Head of caudate nucleus (tissue), 42 donors: Measurements from ENCODE around the gene HNRNPC.
"Not testable (repeated sequence)": the region's sequence is repeated elsewhere in the genome, so short reads cannot be mapped to it uniquely, and the experiment has no call there.

ENCODE experiments used
- DNase-seq, 42 donors: peaks; one replicate each; pipeline versions ENCODE4 v3.0.0 to v3.0.0-alpha.2; 2020 to 2021; ENCODE audit warnings: mixed read lengths in 7 of 42
- intact Hi-C: fragments of 100-400 bp; cut with DNase I; formaldehyde crosslinking; loops from one replicate; pipeline ENCODE4 v1.15.0; 2022

The HNRNPC gene

GRCh38 chr14:21278632-21279031, 9.4 kb upstream of the HNRNPC start:
- intact Hi-C loops: no loop called here
- DNase-seq: no peak

GRCh38 chr14:21275261-21275858, 6.1 kb upstream of the HNRNPC start:
- no peak for DNase-seq

GRCh38 chr14:21272661-21273060, 3.4 kb upstream of the HNRNPC start:
- intact Hi-C loops: not testable (repeated sequence)

More at GRCh38 chr14:21275261-21275858, 6.1 kb upstream of the HNRNPC start:
- intact Hi-C loops: no loop called here

GRCh38 chr14:21268617-21269251, 508 bp downstream of the HNRNPC start:
- intact Hi-C loops: loop anchor here (5.0 kb wide), 1 partner anchor 114 kb away; the partner anchor contains the start of gene SUPT16H
- DNase-seq: peak in 14 of 42 donors; percentile 12 to 58 (median 23)

More at GRCh38 chr14:21272661-21273060, 3.4 kb upstream of the HNRNPC start:
- not testable (repeated sequence) for DNase-seq

GRCh38 chr14:21267886-21268616, 1.2 kb downstream of the HNRNPC start:
- intact Hi-C loops: loop anchor here (5.0 kb wide), 1 partner anchor 114 kb away; the partner anchor contains the start of gene SUPT16H
- no peak for DNase-seq

- no peak for DNase-seq
- intact Hi-C loops: loop anchor here (5.0 kb wide), 1 partner anchor 115 kb away; the partner anchor contains the start of gene SUPT16H
Observed at GRCh38 chr14:21267431-21267845, 1.8 kb downstream of the HNRNPC start.

- intact Hi-C loops: no loop called here
- no peak for DNase-seq
Observed at GRCh38 chr14:21264025-21264801, 5.0 kb downstream of the HNRNPC start.

- no peak for DNase-seq
- intact Hi-C loops: no loop called here
Observed at GRCh38 chr14:21263284-21264024, 5.8 kb downstream of the HNRNPC start.

GRCh38 chr14:21262410-21262809, 6.8 kb downstream of the HNRNPC start:
- no peak for DNase-seq
- intact Hi-C loops: no loop called here

- no peak for DNase-seq
- intact Hi-C loops: no loop called here
Observed at GRCh38 chr14:21261824-21262223, 7.4 kb downstream of the HNRNPC start.

GRCh38 chr14:21258889-21259787, 10.1 kb downstream of the HNRNPC start:
- no peak for DNase-seq
- intact Hi-C loops: no loop called here

GRCh38 chr14:21258005-21258888, 11.0 kb downstream of the HNRNPC start:
- DNase-seq: no peak
- intact Hi-C loops: no loop called here

- no peak for DNase-seq
- intact Hi-C loops: no loop called here
Observed at GRCh38 chr14:21257394-21257909, 11.8 kb downstream of the HNRNPC start.

GRCh38 chr14:21256539-21257393, 12.5 kb downstream of the HNRNPC start:
- intact Hi-C loops: no loop called here
- DNase-seq: no peak

- DNase-seq, intact Hi-C loops: not testable (repeated sequence)
Observed at GRCh38 chr14:21256102-21256447, 13.2 kb downstream of the HNRNPC start.
